ENCODE measurements around the gene GHSR.

The GHSR gene

DNA sequence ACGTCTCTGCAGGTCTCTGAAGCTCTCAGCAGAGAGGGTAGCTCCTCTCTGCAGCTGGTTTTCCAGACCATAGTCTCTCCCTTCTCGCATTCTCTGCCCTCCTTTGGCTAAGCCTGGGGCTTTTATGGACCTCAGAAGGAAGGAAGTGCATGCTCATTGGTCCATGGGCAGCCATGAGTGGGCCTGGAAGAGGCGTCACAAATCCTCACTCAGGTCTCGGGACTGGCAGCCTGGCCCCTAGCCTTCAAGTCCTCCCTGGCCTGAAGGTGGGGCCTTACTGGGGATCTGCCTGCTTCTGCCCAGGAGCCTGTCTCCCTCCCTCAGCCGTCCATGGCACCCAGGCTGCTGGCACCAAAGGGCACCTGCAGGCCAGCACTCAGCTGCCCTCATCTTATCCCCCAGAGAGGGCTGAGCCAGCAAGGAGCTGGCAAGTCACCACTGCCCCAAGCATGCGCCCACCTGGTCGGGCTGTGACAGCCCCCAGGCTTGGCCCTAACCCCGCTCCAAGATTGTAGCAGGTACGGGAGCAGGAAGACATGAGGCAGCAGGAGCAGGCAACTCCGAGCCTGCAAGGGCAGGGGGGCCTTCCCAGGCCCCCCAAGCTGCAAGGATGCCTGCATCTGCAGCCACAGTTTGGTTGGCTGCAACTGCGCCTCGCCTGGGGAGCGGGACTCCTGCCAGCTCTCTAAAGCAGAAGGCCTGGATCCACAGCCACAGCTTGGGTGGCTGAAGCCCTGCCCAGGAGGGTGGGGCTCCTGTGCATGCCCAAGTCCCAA is 37.4 kb downstream of the GHSR start:
- DNase-seq (ENCODE audit: low spot score), result no peak
- in situ Hi-C loops (cut with MboI; ENCODE audit: low sequenced_read_pairs, unreplicated experiment), result no loop called here
- TF ChIP-seq, protein P1, sequence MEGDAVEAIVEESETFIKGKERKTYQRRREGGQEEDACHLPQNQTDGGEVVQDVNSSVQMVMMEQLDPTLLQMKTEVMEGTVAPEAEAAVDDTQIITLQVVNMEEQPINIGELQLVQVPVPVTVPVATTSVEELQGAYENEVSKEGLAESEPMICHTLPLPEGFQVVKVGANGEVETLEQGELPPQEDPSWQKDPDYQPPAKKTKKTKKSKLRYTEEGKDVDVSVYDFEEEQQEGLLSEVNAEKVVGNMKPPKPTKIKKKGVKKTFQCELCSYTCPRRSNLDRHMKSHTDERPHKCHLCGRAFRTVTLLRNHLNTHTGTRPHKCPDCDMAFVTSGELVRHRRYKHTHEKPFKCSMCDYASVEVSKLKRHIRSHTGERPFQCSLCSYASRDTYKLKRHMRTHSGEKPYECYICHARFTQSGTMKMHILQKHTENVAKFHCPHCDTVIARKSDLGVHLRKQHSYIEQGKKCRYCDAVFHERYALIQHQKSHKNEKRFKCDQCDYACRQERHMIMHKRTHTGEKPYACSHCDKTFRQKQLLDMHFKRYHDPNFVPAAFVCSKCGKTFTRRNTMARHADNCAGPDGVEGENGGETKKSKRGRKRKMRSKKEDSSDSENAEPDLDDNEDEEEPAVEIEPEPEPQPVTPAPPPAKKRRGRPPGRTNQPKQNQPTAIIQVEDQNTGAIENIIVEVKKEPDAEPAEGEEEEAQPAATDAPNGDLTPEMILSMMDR (IDR thresholded peaks at IDR 0.05; ENCODE audit: borderline replicate concordance, control extremely low read depth, extremely low read depth, insufficient read depth, missing control alignments), result no peak

DNA sequence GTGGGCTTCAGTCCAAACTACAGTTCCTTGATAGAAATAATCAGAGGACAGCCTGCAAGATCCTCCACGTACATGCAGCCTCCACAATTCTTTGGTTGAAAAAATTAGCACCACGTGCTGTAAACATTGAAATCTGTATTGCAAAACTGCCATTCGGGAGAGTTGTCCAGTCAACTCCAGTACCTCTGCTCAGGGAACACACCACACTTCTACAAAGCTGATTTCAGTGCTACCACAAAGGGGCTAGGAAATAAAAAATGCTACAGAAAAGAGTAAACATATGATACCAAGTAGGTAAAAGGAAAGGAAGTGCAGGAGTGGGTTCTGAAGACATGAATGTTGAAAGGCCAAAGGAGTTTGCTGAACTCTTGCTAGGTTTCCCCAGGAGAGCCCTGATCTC is 40.4 kb downstream of the GHSR start:
- DNase-seq (ENCODE audit: low spot score), result no peak
- in situ Hi-C loops (cut with MboI; ENCODE audit: low sequenced_read_pairs, unreplicated experiment), result no loop called here
- TF ChIP-seq, protein P1 (IDR thresholded peaks at IDR 0.05; ENCODE audit: borderline replicate concordance, control extremely low read depth, extremely low read depth, insufficient read depth, missing control alignments), result no peak

DNA sequence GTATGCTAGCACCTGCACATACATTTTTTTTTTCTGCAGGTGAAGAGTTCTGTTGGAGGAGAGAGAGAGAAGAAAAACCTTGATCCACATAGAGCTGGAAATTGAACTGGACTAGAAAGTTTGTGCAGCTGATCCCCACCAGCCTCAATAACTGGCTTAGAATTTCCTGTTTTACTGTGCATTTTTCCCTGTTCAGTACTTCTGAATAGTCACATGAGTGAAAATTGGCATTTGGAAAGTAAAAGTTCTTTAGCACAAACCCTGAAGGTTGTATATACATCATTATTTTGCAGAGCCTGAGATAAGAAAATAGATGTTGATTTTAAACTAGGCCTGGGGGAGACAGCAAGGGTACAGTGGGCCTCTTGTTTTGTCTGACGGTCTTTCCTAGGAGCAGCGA is 42.3 kb downstream of the GHSR start:
- in situ Hi-C loops (cut with MboI; ENCODE audit: low sequenced_read_pairs, unreplicated experiment), result no loop called here
- TF ChIP-seq, protein P1 (IDR thresholded peaks at IDR 0.05; ENCODE audit: borderline replicate concordance, control extremely low read depth, extremely low read depth, insufficient read depth, missing control alignments), result no peak
- DNase-seq (ENCODE audit: low spot score), result no peak

DNA sequence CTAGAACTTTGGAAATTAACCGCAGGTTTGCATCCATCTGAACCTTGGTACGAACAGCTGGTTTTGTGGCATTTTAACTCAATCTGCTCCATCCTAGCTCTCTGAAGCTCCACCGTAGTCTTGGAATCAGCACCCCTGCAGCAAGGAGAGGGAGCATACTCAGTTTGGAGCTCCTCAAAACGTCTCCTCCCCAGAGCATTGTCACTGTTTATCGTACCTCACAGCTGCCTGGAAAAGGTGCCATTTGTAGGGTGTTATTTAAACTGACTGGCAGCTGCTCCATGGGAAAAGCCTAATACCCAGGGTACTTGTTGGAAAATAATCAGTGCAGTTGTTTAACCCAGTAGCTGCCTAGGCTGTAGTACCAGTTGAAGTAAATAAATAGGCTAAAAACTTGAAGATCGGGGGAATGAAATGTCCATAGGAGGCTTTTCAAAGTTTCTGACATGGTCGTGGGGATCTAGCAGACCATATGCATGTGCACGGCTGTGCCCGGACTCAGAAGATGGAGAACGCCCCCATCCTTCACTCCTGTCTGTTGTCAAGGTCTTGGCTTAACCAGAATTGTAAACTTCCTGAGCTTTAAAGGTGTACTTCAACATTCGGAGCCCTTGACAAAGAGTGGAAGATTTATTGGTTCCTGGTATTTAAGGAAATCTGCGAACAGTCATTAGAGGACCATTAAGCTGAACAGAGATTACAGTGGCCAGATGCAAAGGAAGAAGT is 43.9 kb downstream of the GHSR start:
- in situ Hi-C loops (cut with MboI; ENCODE audit: low sequenced_read_pairs, unreplicated experiment), result no loop called here
- TF ChIP-seq, protein P1 (IDR thresholded peaks at IDR 0.05; ENCODE audit: borderline replicate concordance, control extremely low read depth, extremely low read depth, insufficient read depth, missing control alignments), result no peak
- no peak for DNase-seq (ENCODE audit: low spot score)

DNA sequence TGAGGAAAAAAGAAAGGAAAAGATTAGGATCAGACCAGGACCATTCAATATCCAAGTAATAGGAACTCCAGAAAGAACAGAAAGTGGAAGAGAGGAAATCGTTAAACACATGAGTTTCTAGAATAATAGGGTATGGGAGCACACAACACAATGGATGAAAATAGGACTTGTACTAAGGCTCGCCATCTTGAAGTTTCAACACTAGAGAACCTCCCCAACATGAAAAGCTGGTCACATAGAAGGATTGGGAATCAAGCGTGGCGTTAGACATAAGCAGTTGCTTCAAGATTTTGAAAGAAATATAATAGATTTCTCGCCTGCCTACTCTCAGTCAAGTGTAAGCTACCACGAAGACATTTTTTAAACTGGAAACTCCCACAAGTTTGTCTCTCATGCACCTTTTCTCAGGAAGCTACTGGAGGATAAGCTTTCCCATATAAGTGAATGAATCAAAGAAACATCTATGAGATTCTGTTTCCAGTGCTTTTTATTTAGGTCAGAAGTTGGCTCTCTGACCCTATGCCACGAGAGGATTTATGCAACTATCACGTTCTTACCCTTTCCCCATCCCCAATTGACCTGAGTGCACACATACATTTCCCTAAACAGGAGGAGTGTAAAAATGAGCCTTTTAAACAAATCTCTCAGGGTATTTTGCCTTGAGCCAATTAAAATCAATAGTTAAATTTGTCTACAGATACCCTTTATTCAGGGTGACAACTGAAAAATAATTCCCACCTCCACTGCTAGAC is 45.2 kb downstream of the GHSR start:
- DNase-seq (ENCODE audit: low spot score), result no peak
- in situ Hi-C loops (cut with MboI; ENCODE audit: low sequenced_read_pairs, unreplicated experiment), result no loop called here
- TF ChIP-seq, protein P1 (IDR thresholded peaks at IDR 0.05; ENCODE audit: borderline replicate concordance, control extremely low read depth, extremely low read depth, insufficient read depth, missing control alignments), result no peak

DNA sequence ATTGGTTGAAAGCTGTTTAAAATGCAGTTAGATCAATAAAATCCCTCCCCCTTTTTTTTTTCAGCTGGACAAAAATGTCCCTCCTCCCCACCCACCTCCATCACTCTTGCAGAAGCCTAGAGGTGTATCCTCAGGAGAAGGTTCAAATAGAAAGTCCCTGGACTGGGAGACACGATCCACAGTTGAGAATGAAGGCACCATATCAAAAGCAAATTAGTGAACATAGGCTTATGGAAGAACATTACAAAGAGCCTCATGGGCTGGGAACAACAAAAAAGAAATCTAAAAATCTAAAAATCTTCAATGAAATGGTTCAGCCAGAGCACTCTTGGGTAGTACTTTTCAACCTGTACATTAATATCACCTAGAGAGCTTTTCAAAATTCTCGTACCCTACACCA is 46.2 kb downstream of the GHSR start:
- in situ Hi-C loops (cut with MboI; ENCODE audit: low sequenced_read_pairs, unreplicated experiment), result no loop called here
- DNase-seq (ENCODE audit: low spot score), result no peak
- TF ChIP-seq, protein P1 (IDR thresholded peaks at IDR 0.05; ENCODE audit: borderline replicate concordance, control extremely low read depth, extremely low read depth, insufficient read depth, missing control alignments), result no peak
